ENCODE data around the gene SEPTIN8. TPM values are rescaled to one million over a fixed set of nuclear protein-coding genes. Genes with fewer than 3 reads are reported as not detected.

The SEPTIN8 gene
- total and polyA plus RNA-seq, 5 experiments from 2014 or later, result 0.82 to 6.6 (median 1.2) TPM

DNA sequence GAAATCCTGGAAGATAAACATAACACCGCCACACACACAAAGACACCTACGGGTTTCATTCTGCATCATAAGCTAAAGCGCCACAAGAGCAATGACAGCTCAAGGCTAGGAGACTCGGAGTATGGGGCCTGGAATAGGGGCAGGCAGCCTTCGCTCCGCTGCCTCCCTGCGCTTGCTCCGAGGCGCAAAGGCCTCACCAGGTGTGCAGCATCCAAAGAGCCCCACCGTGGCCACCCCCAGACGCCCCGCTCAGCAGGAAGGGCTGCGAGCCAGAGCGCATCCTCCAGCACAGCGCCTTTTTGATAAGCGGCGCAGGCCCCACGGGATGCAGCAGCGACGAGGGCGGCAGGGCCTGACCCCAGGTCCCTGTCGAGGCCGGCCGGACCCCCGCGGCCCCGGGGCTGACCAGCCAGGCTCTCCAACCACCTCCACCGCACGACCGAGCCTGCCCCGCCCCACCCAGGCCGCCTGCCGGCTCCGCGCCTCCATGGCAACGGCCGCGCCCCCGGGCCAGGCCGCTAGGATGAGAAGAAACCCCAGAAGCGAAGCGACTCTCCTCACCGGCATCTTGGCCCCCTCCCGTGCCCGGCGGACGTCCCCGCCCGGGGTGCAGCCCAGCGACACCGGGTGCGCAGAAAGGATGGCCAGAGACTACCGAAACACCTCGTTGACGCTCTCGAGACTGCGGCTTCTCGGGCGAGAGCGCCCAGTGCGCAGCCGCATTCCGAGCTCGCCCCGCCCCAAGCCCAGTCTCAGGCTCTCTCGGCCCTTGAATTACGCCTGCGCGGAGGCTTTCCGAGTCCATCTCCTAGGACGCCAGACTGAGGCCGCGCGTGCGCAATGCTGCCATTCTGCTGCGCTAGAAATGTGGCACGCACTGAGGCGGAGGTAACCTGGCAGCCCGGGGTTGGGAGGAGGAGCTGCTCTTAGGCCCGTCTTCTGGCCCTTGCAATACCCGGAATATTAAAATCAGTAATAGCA lies 39.9 kb downstream of the SEPTIN8 start, which contains the start of gene KIF3A:
TSS of gene KIF3A (minus strand) at position 694 of the 981 bp plus-strand sequence. CDS start at position 567, 127 bp downstream.
- peak within 1 kb of the TSS; percentile 91 to 96 (median 94) for H3K4me3 Mint-ChIP-seq
- ATAC-seq (peak; percentile 84 to 88), DNase-seq (peak; percentile 93 to 99 (median 96))
- peaks cover 0 to 16% (median 0%) of the 10 kb centered on the region in 3 donors for H3K36me3 Mint-ChIP-seq
- no peaks in the 10 kb centered on the region for H3K9me3 Mint-ChIP-seq
- peaks cover 12 to 36% (median 32%) of the 10 kb centered on the region in 4 donors for H3K4me1 Mint-ChIP-seq
- H3K27ac Mint-ChIP-seq, result peak within 1 kb of the TSS; percentile 89 to 97 (median 94)
- POLR2A ChIA-PET, result interaction anchor here (0.8 to 3.2 kb wide), 9 partner anchors 9 to 1634 kb away, joined by 3 to 52 read pairs (median 3); partner anchors contain the start of genes CCNI2, HSPA4, RAD50 and SOWAHA
- peaks cover 0 to 9% (median 0%) of the 10 kb centered on the region in 5 donors for H3K27me3 Mint-ChIP-seq

DNA sequence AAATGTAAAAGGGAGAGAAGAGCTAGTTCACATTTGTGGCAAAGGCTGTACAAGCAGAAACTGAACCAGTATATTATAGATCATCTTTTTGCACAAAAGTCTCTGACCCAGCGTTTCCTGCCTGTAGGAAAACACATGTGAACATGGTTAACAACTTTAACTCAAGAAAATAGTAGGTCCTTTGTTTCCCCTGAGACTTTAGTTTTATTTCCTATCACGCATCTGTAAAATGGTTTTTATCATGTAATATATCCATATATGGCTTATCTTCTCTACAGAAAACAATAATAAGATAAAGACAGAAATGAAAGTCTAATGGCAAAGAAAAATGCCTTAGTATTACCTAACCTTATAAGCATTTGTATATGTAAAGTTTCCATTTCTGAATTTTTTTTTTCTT lies 42.4 kb downstream of the SEPTIN8 start:
- POLR2A ChIA-PET, result interaction anchor here (0.6 kb wide), 1 partner anchor 1644 kb away, joined by 6 read pairs; no protein-coding TSS in a partner anchor
- Mint-ChIP-seq H3K36me3 (peaks cover 0 to 26% (median 4%) of the 10 kb centered on the region in 3 donors), H3K9me3 (no peaks in the 10 kb centered on the region), H3K4me1 (peaks cover 14 to 36% (median 33%) of the 10 kb centered on the region in 4 donors), H3K27me3 (peaks cover 0 to 3% (median 0%) of the 10 kb centered on the region in 5 donors), H3K27ac (no peak overlapping the region), H3K4me3 (no peak overlapping the region)
- DNase-seq, result no peak
- no peak for ATAC-seq

- DNase-seq, result no peak
- no peak overlapping the region for H3K27ac Mint-ChIP-seq
- no peaks in the 10 kb centered on the region for H3K9me3 Mint-ChIP-seq
- POLR2A ChIA-PET, result interaction anchor here (1.6 kb wide), 1 partner anchor 14 kb away, joined by 4 read pairs; the partner anchor contains the start of gene CCNI2
- H3K36me3 Mint-ChIP-seq, result peaks cover 0 to 31% (median 7%) of the 10 kb centered on the region in 3 donors
- no peak for ATAC-seq
- H3K4me3 Mint-ChIP-seq, result no peak overlapping the region
- peaks cover 14 to 39% (median 31%) of the 10 kb centered on the region in 4 donors for H3K4me1 Mint-ChIP-seq
- H3K27me3 Mint-ChIP-seq, result no peaks in the 10 kb centered on the region
Measured at GRCh38 chr5:132733499-132734148, 43.4 kb downstream of the SEPTIN8 start.

DNA sequence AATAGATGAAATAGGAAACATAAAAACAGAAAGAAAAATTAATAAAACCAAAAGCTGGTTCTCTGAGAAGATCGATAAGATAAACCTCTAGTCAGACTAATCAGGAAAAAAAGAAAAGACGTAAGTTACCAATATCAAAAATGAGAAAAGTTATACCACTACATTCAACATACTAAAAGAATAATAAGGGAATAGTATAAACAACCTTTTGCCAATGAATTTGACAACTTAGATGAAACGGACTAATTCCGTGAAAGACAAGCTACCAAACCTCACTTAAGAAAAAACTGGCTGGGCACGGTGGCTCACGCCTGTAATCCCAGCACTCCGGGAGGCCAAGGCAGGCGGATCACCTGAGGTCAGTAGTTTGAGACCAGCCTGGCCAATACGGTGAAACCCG lies 47.1 kb downstream of the SEPTIN8 start:
- Mint-ChIP-seq H3K4me3 (no peak overlapping the region), H3K9me3 (no peaks in the 10 kb centered on the region), H3K27me3 (no peaks in the 10 kb centered on the region), H3K27ac (no peak overlapping the region), H3K36me3 (peaks cover 0 to 51% (median 14%) of the 10 kb centered on the region in 3 donors), H3K4me1 (peaks cover 5 to 11% (median 8%) of the 10 kb centered on the region in 4 donors)
- POLR2A ChIA-PET, result no interaction called here
- DNase-seq, result no peak
- ATAC-seq, result no peak

DNA sequence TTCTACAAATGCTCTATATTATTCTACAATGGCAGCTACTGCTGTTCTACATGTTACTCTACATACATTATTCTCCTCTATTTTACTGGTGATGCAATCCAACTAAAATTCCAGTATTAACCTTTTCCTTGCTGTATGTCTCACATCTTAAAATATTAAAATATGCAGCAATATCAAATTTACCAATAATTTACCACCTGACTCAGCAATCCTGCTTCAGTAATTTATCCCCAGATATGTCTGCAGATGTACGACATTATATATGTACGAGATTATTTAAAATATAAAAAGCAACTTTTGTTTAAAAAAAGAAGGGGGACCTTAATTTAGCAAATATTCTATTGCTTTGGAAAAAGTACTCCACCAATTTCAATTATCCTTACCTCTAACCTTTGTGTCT lies 51.3 kb downstream of the SEPTIN8 start:
- peaks cover 4 to 11% (median 5%) of the 10 kb centered on the region in 4 donors for H3K4me1 Mint-ChIP-seq
- no peaks in the 10 kb centered on the region for H3K9me3 Mint-ChIP-seq
- POLR2A ChIA-PET, result no interaction called here
- no peak overlapping the region for H3K27ac Mint-ChIP-seq
- H3K36me3 Mint-ChIP-seq, result peaks cover 0 to 55% (median 28%) of the 10 kb centered on the region in 3 donors
- H3K4me3 Mint-ChIP-seq, result no peak overlapping the region
- H3K27me3 Mint-ChIP-seq, result no peaks in the 10 kb centered on the region
- no peak for DNase-seq
- ATAC-seq, result no peak

DNA sequence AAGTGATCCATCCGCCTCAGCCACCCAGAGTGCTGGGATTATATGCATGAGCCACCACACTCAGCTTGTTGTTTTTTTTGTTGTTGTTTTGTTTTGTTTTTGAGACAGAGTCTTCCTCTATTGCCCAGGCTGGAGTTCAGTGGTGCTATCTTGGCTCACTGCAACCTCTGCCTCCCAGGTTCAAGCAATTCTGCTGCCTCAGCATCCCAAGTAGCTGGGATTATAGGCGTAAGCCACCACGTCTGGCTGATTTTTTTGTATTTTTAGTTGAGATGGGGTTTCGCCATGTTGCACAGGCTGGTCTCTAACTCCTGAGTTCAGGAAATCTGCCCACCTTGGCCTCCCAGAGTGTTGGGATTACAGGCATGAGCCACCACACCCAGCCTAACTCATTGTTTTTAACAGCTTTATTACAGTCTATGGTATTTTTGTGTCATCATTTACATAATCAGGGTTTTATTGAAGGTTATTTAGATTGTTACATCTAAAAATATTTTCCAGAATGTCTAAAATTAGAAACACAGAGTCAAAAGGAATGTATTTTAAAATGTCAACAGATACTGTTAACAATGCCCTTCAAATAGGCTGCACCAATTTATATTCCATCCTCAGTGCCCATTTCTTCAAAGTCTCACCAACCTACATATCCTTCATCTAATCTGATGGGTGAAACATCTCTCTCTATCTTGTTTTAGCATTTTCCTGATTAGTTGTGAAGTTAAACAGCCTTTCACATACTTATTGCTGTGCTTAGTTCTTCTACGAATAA lies 58.3 kb downstream of the SEPTIN8 start:
- Mint-ChIP-seq H3K4me3 (no peak overlapping the region), H3K9me3 (no peaks in the 10 kb centered on the region), H3K36me3 (peaks cover 0 to 62% (median 14%) of the 10 kb centered on the region in 3 donors), H3K4me1 (peaks cover 2 to 11% (median 5%) of the 10 kb centered on the region in 4 donors), H3K27ac (peak overlapping the region in 2 of 10 donors; percentile 5 to 37), H3K27me3 (no peaks in the 10 kb centered on the region)
- POLR2A ChIA-PET, result no interaction called here
- ATAC-seq, result no peak
- DNase-seq, result no peak

DNA sequence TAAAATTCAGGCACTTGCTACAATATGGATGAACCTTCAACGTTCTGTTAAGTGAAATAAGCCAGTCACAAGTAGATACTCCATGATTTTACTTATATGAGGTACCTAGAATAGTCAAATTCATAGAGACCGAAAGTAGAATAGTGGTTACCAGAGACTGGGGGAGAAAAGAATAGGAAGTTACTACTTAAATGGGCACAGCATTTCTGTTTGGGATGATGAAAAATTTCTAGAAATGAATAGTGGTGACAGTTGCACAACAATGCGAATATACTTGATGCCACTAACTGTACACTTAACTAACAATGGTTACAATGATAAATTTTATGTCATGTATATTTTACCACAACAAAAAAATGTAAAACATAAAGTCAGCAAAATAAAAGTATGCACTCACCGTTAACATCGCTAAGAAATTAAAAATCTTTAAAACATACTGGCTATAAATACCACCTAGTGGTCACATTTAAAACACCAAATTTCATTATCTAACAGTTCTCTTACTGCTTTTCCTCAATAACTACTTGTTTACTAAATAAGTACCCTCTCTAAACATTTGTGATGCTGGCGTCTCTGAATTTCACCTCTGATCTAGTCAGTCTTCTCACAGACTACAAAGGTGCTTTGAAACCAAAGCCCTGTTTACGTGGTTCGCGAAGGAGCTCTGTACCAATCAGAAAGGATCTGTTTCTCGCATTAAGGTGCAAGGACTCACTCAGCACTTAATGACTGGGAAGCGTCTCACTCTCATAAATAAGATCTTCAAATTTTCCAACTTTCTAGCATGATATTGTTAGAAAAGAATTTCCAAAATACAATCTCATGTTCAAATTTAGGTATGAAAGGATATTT lies 62.4 kb downstream of the SEPTIN8 start:
- H3K27me3 Mint-ChIP-seq, result no peaks in the 10 kb centered on the region
- POLR2A ChIA-PET, result no interaction called here
- ATAC-seq (peak in 1 of 2 donors; percentile 32), DNase-seq (peak in 3 of 10 donors; percentile 17 to 28 (median 18))
- H3K9me3 Mint-ChIP-seq, result no peaks in the 10 kb centered on the region
- peaks cover 0 to 50% (median 12%) of the 10 kb centered on the region in 3 donors for H3K36me3 Mint-ChIP-seq
- peak overlapping the region in 1 of 10 donors; percentile 59 for H3K27ac Mint-ChIP-seq
- H3K4me3 Mint-ChIP-seq, result no peak overlapping the region
- H3K4me1 Mint-ChIP-seq, result peaks cover 2 to 11% (median 5%) of the 10 kb centered on the region in 4 donors

DNA sequence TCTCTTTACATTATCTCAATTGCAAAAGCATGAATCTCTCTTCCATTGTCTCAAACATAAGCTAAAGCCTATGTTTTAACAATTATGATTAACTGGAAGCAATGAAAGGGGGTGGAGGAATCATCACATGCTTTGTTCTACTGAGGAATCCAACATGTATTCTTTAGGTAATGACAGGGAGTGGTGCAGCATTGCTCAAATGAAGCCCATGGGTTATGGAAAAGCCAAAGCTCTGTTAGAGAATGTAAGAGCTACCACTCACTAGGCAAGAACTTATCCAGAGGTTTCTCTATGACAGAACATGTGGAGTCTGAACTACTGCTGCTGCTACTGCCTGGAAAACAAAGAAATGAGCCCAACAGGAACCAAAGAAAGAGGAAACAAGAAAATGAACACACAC lies 68.4 kb downstream of the SEPTIN8 start:
- Mint-ChIP-seq H3K4me1 (no peaks in the 10 kb centered on the region), H3K4me3 (no peak overlapping the region), H3K27me3 (no peaks in the 10 kb centered on the region), H3K9me3 (no peaks in the 10 kb centered on the region), H3K36me3 (peaks cover 0 to 49% (median 11%) of the 10 kb centered on the region in 3 donors), H3K27ac (no peak overlapping the region)
- no peak for ATAC-seq
- no peak for DNase-seq
- POLR2A ChIA-PET, result interaction anchor here (0.7 kb wide), 1 partner anchor 1878 kb away, joined by 5 read pairs; no protein-coding TSS in a partner anchor

GRCh38 chr5:132704875-132705274 lies 72.2 kb downstream of the SEPTIN8 start:
- POLR2A ChIA-PET, result no interaction called here
- peaks cover 5 to 64% (median 23%) of the 10 kb centered on the region in 3 donors for H3K36me3 Mint-ChIP-seq
- H3K9me3 Mint-ChIP-seq, result no peaks in the 10 kb centered on the region
- H3K4me3 Mint-ChIP-seq, result no peak overlapping the region
- H3K4me1 Mint-ChIP-seq, result peaks cover 0 to 2% (median 0%) of the 10 kb centered on the region in 4 donors
- no peak overlapping the region for H3K27ac Mint-ChIP-seq
- no peak for DNase-seq
- no peak for ATAC-seq
- H3K27me3 Mint-ChIP-seq, result no peaks in the 10 kb centered on the region

Data from naive thymus-derived CD8-positive, alpha-beta T cell (primary cell).